ENCODE results near the gene AHDC1.

The AHDC1 gene

GRCh38 chr1:27584453-27584852 lies 19.5 kb downstream of the AHDC1 start:
- Histone ChIP-seq H3K4me3 (no peak overlapping the region), H3K27ac (peak overlapping the region in 1 of 2 donors; percentile 51)
- no peak for TF ChIP-seq CTCF (IDR thresholded peaks at IDR 0.05)
- no peak for DNase-seq (ENCODE audit: low spot score)

- TF ChIP-seq CTCF (IDR thresholded peaks at IDR 0.05) = no peak
- no peak for DNase-seq (ENCODE audit: low spot score)
- no peak overlapping the region for H3K4me3 ChIP-seq
- peak overlapping the region in 1 of 2 donors; percentile 79 for H3K27ac ChIP-seq
These were observed 20.5 kb downstream of the AHDC1 start for GRCh38 chr1:27583479-27583878.

GRCh38 chr1:27581823-27582243 lies 22.1 kb downstream of the AHDC1 start:
- Histone ChIP-seq H3K27ac (peak overlapping the region; percentile 55 to 79), H3K4me3 (no peak overlapping the region)
- TF ChIP-seq CTCF (IDR thresholded peaks at IDR 0.05) = no peak
- no peak for DNase-seq (ENCODE audit: low spot score)

- DNase-seq (ENCODE audit: low spot score) = no peak
- no peak for TF ChIP-seq CTCF (IDR thresholded peaks at IDR 0.05)
- no peak overlapping the region for H3K4me3 ChIP-seq
- peak overlapping the region; percentile 97 to 98 for H3K27ac ChIP-seq
These were observed 26.3 kb downstream of the AHDC1 start for GRCh38 chr1:27577504-27578188.

- DNase-seq (ENCODE audit: low spot score) = no peak
- TF ChIP-seq CTCF (IDR thresholded peaks at IDR 0.05) = no peak
- H3K27ac ChIP-seq = peak overlapping the region; percentile 97 to 98
- peak overlapping the region; percentile 74 for H3K4me3 ChIP-seq
These were observed 27.1 kb downstream of the AHDC1 start for GRCh38 chr1:27576806-27577227.

- DNase-seq (ENCODE audit: low spot score) = no peak
- Histone ChIP-seq H3K27ac (peak overlapping the region; percentile 97 to 98), H3K4me3 (peak overlapping the region; percentile 74)
- TF ChIP-seq CTCF (IDR thresholded peaks at IDR 0.05) = no peak
These were observed 28.1 kb downstream of the AHDC1 start for GRCh38 chr1:27575840-27576331.
